Activated CD8-positive, alpha-beta memory T cell treated with anti-CD3 and anti-CD28 coated beads, Interleukin-2, amount 10 ng/mL, durations not matched to agents 7 days and 5 days (primary cell): Measurements from ENCODE around the gene H3-3A. TPM values are rescaled to one million over a fixed set of nuclear protein-coding genes. Genes with fewer than 3 reads are reported as not detected.
"Not testable (repeated sequence)": the region's sequence is repeated elsewhere in the genome, so short reads cannot be mapped to it uniquely, and the experiment has no call there.

Experiments used
- ATAC-seq: fragments of 150-1000 bp; cut with Tn5 transposase; one replicate; pipeline ENCODE4 v1.10.0; 2021; ENCODE audit warnings: moderate library complexity
- CTCF ChIA-PET: fragments of 350-600 bp; sonication (Branson Sonifier 250); formaldehyde crosslinking; loops from one replicate; lab custom pipeline; 2021; ENCODE audit warnings: antibody characterized with exemption; lab: Charles Lee
- DNase-seq: peaks from one replicate; pipeline ENCODE4 v3.0.0-alpha.2; 2020
- H3K27ac Mint-ChIP-seq: one replicate; pipeline ENCODE4 v1.8.0; 2021; ENCODE audit warnings: mild to moderate bottlenecking, mixed read lengths
- H3K27me3 Mint-ChIP-seq: one replicate; pipeline ENCODE4 v1.8.0; 2021; ENCODE audit warnings: mixed read lengths
- H3K36me3 Mint-ChIP-seq: one replicate; pipeline ENCODE4 v1.8.0; 2021; ENCODE audit warnings: mild to moderate bottlenecking, mixed read lengths
- H3K4me1 Mint-ChIP-seq: one replicate; pipeline ENCODE4 v1.8.0; 2021; ENCODE audit warnings: mixed read lengths
- H3K4me3 Mint-ChIP-seq: one replicate; pipeline ENCODE4 v1.8.0; 2021; ENCODE audit warnings: mild to moderate bottlenecking, moderate library complexity, mixed read lengths
- H3K9me3 Mint-ChIP-seq: one replicate; pipeline ENCODE4 v1.8.0; 2022; ENCODE audit warnings: low read depth, mixed read lengths
- total RNA-seq, 2 experiments: library from RNA; stranded (reverse); gene quantifications; one replicate each; pipeline ENCODE4 v1.2.3, GENCODE V29; 2021

H3-3A gene
- total RNA-seq, 2 experiments from 2014 or later, result 384 to 451 TPM

DNA sequence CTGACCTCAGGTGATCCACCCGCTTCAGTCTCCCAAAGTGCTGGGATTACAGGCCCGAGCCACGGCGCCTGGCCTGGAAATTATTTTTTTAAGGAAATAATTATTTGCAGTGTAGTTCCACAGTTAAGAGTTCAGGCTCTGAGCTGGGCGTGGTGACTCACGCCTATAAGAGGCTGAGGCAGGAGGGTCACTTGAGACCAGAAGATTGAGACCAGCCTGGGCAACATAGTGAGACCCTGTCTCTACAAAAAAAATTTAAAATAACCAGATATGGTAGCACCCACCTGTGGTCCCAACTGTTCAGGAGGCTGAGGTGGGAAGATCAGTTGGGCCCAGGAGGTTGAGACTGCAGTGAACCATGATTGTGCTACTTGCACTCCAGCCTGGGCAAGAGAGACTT is 13.9 kb downstream of the H3-3A start:
- H3K9me3 Mint-ChIP-seq, result no peaks in the 10 kb centered on the region
- DNase-seq, result no peak
- peaks cover 7% of the 10 kb centered on the region for H3K27me3 Mint-ChIP-seq
- CTCF ChIA-PET, result interaction anchor here (0.8 to 9.4 kb wide), 3 partner anchors 9 to 49 kb away, joined by 3 to 83 read pairs (median 3); no protein-coding TSS in a partner anchor
- peaks cover 24% of the 10 kb centered on the region for H3K36me3 Mint-ChIP-seq
- no peak overlapping the region for H3K4me3 Mint-ChIP-seq
- no peaks in the 10 kb centered on the region for H3K4me1 Mint-ChIP-seq
- H3K27ac Mint-ChIP-seq, result no peak overlapping the region
- no peak for ATAC-seq

DNA sequence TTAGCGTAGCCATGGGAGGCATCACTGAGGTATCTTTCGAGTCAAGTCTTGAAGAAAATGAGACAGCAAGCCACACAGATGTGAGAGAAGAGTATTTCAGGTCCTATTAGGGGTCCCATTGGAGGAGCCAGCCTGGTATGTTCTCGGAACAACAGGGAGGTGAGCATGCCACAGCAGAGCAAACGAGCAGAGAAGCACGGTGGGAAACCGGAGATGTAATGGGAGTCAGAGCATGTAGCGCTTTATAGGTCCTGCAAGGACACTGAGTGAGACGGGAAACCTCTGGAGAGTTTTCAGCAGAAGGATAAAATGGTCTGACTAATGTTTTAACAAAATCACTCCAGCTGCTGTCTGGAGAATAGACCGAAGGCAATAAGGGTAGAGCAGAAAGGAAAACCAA is 15.9 kb downstream of the H3-3A start:
- Mint-ChIP-seq H3K4me3 (no peak overlapping the region), H3K9me3 (no peaks in the 10 kb centered on the region), H3K36me3 (peaks cover 13% of the 10 kb centered on the region), H3K27me3 (peaks cover 10% of the 10 kb centered on the region), H3K4me1 (peaks cover 6% of the 10 kb centered on the region), H3K27ac (no peak overlapping the region)
- CTCF ChIA-PET, result interaction anchor here (1.5 to 9.4 kb wide), 3 partner anchors 11 to 47 kb away, joined by 3 to 83 read pairs (median 5); partner anchors contain the start of gene H3-3A
- no peak for ATAC-seq
- no peak for DNase-seq

DNA sequence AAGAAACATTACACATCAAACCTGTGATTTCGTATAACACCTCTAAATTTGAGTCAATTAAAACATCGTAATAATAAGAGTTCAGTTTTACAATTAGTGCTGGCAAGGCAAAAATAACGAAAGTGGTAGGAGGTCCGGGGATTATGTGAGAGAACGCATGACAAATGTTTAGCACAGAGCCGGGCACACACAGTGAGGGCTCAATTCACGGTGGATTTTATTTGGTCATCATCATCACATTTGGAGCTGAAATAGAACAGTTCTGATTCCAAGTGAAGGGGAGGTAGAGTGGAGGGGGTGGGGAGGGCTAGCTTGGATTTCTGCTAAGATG is 20.0 kb downstream of the H3-3A start:
- CTCF ChIA-PET, result interaction anchor here (0.5 to 2.5 kb wide), 11 partner anchors 11 to 325 kb away, joined by 3 to 18 read pairs (median 5); partner anchors contain the start of genes LIN9 and PARP1
- no peak for ATAC-seq
- Mint-ChIP-seq H3K4me3 (peak overlapping the region; percentile 75), H3K27ac (no peak overlapping the region), H3K4me1 (peaks cover 9% of the 10 kb centered on the region), H3K9me3 (no peaks in the 10 kb centered on the region), H3K36me3 (no peaks in the 10 kb centered on the region), H3K27me3 (peaks cover 10% of the 10 kb centered on the region)
- DNase-seq, result no peak

DNA sequence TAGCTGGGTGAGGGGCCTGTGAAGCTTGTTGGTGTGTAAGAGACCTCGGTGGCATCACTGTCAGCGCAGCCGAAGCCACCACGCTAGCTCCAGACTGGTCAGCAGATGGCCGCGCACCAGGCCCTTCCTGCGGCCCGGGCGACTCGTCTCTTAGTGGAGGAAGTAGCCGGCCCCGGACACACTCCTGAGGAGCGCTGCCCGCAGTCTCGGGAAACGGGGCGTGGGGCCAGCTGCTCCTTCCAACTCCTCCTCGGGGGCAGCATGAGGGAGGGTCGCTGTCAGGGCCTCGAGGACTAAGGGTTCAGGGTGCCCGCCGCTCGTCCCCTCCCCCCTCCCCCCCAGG is 20.4 kb downstream of the H3-3A start:
- H3K4me1 Mint-ChIP-seq, result peaks cover 9% of the 10 kb centered on the region
- CTCF ChIA-PET, result interaction anchor here (0.5 to 2.5 kb wide), 21 partner anchors 9 to 325 kb away, joined by 3 to 18 read pairs (median 4); partner anchors contain the start of genes H3-3A, LIN9 and PARP1
- DNase-seq (no peak), ATAC-seq (peak; percentile 48)
- no peaks in the 10 kb centered on the region for H3K36me3 Mint-ChIP-seq
- H3K9me3 Mint-ChIP-seq, result no peaks in the 10 kb centered on the region
- peak overlapping the region; percentile 75 for H3K4me3 Mint-ChIP-seq
- no peak overlapping the region for H3K27ac Mint-ChIP-seq
- H3K27me3 Mint-ChIP-seq, result peaks cover 10% of the 10 kb centered on the region

DNA sequence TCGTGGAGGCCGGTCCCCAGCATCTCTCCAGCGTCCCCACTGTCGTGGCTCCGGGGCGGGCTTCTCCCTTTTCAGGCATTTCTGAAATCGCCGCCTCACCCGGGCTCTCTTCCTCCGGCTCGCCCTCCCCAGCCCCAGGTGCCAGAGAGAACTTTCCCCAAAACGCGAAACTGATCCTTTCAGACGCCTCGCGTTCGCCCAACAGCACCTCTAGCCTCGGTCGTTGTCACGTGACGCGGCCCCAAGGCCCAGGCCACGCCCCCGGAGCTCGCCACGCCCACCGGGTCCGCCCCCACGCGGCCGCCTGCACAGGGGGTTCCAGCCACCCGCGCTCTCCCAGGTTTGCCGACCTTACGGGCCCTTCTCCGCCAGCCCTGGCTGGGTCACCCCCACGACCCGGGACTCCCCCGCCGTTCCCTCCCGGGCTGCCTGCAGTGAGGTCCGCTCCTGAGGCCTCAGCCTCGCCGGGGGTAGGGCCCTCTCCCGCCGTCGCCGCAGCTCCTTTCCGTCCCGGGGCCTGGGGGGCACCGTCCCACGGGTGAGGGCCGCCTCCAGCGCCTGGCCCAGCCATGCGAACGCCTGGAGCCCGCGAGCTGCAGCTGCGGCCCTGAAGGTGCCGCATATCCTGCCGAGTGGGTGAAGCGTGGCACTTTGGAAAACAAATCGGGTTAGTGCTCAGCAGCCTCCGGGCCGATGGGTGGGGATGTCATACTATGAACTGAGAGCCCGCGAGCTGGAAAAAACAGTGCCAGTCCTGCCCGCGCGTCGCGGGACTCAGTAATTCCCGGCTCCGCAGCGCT is 21.0 kb downstream of the H3-3A start:
- Mint-ChIP-seq H3K36me3 (no peaks in the 10 kb centered on the region), H3K27me3 (peaks cover 12% of the 10 kb centered on the region), H3K9me3 (no peaks in the 10 kb centered on the region), H3K4me1 (peaks cover 9% of the 10 kb centered on the region), H3K4me3 (peak overlapping the region; percentile 75), H3K27ac (peak overlapping the region; percentile 66)
- peak; percentile 93 for DNase-seq
- ATAC-seq, result peak; percentile 96
- CTCF ChIA-PET, result interaction anchor here (0.6 to 2.5 kb wide), 20 partner anchors 9 to 324 kb away, joined by 3 to 18 read pairs (median 4); partner anchors contain the start of genes H3-3A, LIN9 and PARP1

DNA sequence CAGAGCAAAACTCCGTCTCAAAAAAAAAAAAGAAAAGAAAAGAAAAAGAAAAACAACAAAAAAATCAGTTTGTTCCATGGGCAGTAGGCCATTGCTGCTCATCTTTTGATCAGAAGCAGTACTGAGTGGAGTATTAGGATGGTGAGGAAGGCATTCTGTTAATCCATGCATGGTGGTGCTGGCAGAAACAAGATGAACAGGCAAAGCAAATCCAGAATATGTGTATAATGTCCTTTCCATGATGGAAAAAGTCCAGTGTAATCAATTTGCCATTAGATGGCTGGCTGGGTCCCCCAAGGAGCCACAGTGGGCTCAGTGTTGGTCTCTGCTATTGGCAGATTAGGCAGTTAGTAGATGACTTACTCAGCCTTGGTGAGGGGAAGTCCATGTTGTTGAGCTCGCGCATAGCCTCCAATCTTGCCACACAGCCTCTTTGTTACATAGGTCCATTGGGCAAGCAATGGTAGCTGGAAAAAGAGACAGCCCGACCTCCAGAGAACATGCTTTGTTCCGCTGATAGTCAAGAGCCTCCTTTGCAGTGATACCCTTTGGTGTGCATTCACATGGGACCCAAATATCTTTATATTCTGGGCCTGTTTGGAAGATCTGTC is 23.3 kb downstream of the H3-3A start:
- Mint-ChIP-seq H3K27ac (no peak overlapping the region), H3K4me1 (peaks cover 9% of the 10 kb centered on the region), H3K36me3 (no peaks in the 10 kb centered on the region), H3K27me3 (peaks cover 14% of the 10 kb centered on the region), H3K4me3 (no peak overlapping the region), H3K9me3 (no peaks in the 10 kb centered on the region)
- DNase-seq, result no peak
- ATAC-seq, result no peak
- CTCF ChIA-PET, result no interaction called here

DNA sequence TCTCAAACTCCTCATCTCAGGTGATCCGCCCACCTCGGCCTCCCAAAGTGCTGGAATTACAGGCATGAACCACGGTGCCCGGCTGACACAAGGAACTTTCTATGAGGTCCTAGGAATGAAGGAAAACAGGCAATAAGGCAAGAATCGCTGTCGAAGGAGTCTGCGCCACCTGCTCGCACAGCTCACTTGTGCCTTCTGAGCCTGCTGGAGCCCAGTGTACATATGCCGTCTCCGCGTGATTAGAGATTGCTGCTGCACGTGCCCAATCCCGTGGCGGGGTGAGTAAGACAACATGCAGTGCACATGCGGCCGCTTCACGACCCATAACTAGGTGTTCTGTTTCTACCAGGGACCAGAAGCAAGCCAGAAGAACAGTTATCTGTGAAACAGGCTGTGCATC is 24.3 kb downstream of the H3-3A start:
- no peak for ATAC-seq
- no peak overlapping the region for H3K27ac Mint-ChIP-seq
- no peak overlapping the region for H3K4me3 Mint-ChIP-seq
- peaks cover 9% of the 10 kb centered on the region for H3K4me1 Mint-ChIP-seq
- H3K27me3 Mint-ChIP-seq, result peaks cover 15% of the 10 kb centered on the region
- CTCF ChIA-PET, result no interaction called here
- no peak for DNase-seq
- H3K9me3 Mint-ChIP-seq, result no peaks in the 10 kb centered on the region
- no peaks in the 10 kb centered on the region for H3K36me3 Mint-ChIP-seq

DNA sequence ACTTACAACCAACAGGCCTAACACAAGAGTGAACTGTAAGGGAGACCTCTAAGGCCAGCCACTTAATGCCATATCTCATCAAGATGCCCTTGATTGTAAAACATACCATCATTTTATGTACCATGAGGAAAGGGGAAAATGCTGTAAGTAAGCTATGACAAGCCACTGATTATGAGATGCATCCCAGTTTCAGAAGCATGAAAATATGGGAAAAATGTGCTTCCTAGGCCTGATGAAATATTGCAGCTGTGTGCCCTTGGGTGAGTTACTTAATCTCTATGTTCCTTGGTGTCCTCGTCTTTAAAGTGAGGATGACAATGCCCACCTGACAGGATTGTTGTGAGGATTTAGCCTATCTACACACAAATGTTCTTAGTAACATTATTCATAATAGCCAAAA is 28.9 kb downstream of the H3-3A start:
- no peak for DNase-seq
- ATAC-seq, result no peak
- H3K4me1 Mint-ChIP-seq, result no peaks in the 10 kb centered on the region
- peaks cover 18% of the 10 kb centered on the region for H3K27me3 Mint-ChIP-seq
- CTCF ChIA-PET, result interaction anchor here (0.6 kb wide), 1 partner anchor 17 kb away, joined by 3 read pairs; no protein-coding TSS in a partner anchor
- no peak overlapping the region for H3K4me3 Mint-ChIP-seq
- no peaks in the 10 kb centered on the region for H3K9me3 Mint-ChIP-seq
- no peak overlapping the region for H3K27ac Mint-ChIP-seq
- no peaks in the 10 kb centered on the region for H3K36me3 Mint-ChIP-seq

DNA sequence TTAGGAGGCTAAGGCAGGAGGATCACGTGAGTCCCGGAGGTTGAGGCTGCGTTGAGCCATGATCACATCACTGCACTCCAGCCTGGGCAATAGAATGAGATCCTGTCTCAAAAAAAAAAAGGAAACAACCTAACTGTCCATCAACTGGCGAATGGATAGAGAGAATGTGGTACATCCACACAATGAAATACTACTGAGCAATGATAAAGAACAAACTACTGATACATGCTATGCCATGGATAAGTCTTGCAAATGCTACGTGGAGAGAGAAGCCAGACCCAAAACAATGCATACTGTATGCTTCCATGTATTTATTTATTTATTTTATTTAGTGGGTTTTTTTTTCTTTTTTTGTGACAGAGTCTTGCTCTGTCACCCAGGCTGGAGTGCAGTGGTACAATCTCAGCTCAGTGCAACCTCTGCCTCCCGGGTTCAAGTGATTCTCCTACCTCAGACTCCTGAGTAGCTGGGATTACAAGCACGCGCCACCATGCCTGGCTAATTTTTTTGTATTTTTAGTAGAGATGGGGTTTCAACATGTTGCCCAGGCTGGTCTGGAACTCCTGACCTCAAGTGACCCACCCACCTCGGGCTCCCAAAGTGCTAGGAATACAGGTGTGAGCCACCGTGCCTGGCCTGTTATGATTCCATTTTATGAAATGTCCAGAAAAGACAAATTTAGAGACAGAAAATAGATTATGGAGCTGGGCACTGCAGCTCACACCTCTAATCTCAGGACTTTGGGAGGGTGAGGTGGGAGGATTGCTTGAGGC is 29.7 kb downstream of the H3-3A start:
- not testable (repeated sequence) for H3K4me3 Mint-ChIP-seq, H3K9me3 Mint-ChIP-seq, DNase-seq, H3K36me3 Mint-ChIP-seq, H3K27ac Mint-ChIP-seq, H3K4me1 Mint-ChIP-seq, ATAC-seq
- CTCF ChIA-PET, result interaction anchor here (0.6 to 1.6 kb wide), 4 partner anchors 9 to 27 kb away, joined by 3 to 5 read pairs (median 3); no protein-coding TSS in a partner anchor
- peaks cover 21% of the 10 kb centered on the region for H3K27me3 Mint-ChIP-seq

DNA sequence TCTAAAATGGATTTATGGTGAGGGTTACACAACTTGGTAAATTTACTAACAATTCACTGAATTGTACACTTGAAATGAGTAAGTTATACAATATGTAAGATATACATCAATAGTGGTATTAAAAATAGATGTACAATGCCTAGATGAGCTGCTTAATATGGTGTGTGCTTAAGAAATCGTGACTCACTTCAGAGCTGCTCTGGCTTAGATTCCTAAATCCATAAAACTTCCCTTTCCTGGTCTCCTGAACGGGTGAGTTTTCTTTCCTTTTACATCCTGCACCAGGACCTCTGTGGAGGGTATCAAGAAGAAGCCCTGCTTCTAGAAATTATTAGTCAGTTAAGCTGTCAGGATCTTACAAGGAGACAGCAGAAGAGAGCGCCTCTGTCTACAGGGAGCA is 30.4 kb downstream of the H3-3A start:
- Mint-ChIP-seq H3K27me3 (peaks cover 22% of the 10 kb centered on the region), H3K36me3 (no peaks in the 10 kb centered on the region), H3K4me3 (no peak overlapping the region), H3K4me1 (no peaks in the 10 kb centered on the region), H3K27ac (no peak overlapping the region), H3K9me3 (no peaks in the 10 kb centered on the region)
- CTCF ChIA-PET, result interaction anchor here (0.8 to 1.7 kb wide), 4 partner anchors 8 to 28 kb away, joined by 3 to 7 read pairs (median 4); no protein-coding TSS in a partner anchor
- no peak for DNase-seq
- no peak for ATAC-seq

DNA sequence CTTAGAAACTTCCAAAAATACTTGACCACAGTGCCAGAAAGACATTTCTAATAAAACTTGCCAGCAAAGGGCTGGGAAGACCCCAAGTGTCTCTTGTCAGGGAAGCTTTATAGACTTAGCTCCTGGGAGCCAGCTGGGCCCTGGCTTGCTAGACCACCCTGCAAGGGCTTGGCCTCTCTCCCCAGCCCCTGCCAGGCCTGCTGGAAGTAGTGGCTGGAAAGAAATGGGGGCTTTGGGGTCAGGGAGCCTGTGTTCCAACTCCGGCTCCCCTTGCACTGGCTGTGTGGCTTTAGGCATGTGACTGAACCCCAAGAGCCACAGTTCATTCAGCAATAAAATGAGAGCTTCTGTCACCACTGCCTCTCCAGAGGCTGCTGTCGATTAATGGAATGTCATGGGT is 31.1 kb downstream of the H3-3A start:
- DNase-seq (no peak), ATAC-seq (no peak)
- H3K4me1 Mint-ChIP-seq, result no peaks in the 10 kb centered on the region
- no peaks in the 10 kb centered on the region for H3K9me3 Mint-ChIP-seq
- no peaks in the 10 kb centered on the region for H3K36me3 Mint-ChIP-seq
- H3K27me3 Mint-ChIP-seq, result peaks cover 18% of the 10 kb centered on the region
- CTCF ChIA-PET, result interaction anchor here (0.6 to 1.7 kb wide), 4 partner anchors 9 to 29 kb away, joined by 3 to 7 read pairs (median 4); no protein-coding TSS in a partner anchor
- H3K4me3 Mint-ChIP-seq, result no peak overlapping the region
- H3K27ac Mint-ChIP-seq, result no peak overlapping the region

DNA sequence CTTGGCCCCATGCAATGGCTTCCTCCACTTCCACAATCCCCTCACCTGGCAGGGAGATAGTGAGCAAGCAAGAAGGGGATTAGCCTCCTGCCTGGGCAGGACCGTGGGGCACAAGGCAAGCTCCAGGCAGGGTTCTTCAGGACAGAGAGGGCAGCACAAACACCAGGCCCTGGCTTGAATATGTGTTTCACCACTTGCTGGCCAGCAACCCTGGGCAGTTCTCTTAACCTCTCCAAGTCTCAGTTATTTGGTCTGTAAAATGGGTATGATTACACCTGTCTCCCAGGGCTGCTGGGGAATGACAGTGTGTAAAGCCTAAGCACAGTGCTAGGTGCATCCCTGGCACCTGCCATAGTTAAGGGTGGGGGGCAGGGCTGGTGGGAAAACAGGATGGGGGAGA is 31.9 kb downstream of the H3-3A start:
- no peaks in the 10 kb centered on the region for H3K9me3 Mint-ChIP-seq
- no peak overlapping the region for H3K27ac Mint-ChIP-seq
- no peaks in the 10 kb centered on the region for H3K4me1 Mint-ChIP-seq
- DNase-seq (no peak), ATAC-seq (no peak)
- no peak overlapping the region for H3K4me3 Mint-ChIP-seq
- H3K27me3 Mint-ChIP-seq, result peaks cover 13% of the 10 kb centered on the region
- CTCF ChIA-PET, result interaction anchor here (1.2 to 1.7 kb wide), 2 partner anchors 11 to 15 kb away, joined by 4 to 7 read pairs; no protein-coding TSS in a partner anchor
- H3K36me3 Mint-ChIP-seq, result no peaks in the 10 kb centered on the region

DNA sequence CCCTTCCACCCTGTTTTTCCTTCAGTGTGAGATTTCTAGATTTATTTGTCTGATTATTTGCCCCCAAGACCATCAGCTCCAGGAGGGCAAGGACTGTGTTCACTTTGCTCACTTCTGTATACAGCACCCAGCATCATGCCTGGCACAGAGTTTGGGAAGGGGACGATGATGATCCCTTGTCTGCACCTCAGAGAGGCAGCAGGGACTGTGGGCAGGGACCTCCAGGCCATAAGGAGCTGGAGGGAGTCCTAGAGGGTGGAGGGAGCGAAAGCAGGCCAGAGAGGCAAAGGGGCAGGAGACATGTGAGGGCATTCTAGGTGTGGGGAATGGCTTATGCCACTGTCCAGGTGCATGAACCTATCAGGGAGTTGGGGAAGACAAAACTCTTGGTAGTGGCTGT is 32.8 kb downstream of the H3-3A start:
- no peaks in the 10 kb centered on the region for H3K36me3 Mint-ChIP-seq
- H3K27ac Mint-ChIP-seq, result no peak overlapping the region
- H3K4me1 Mint-ChIP-seq, result peaks cover 6% of the 10 kb centered on the region
- no peaks in the 10 kb centered on the region for H3K9me3 Mint-ChIP-seq
- DNase-seq (no peak), ATAC-seq (no peak)
- H3K27me3 Mint-ChIP-seq, result peaks cover 17% of the 10 kb centered on the region
- H3K4me3 Mint-ChIP-seq, result no peak overlapping the region
- CTCF ChIA-PET, result interaction anchor here (1.9 kb wide), 1 partner anchor 12 kb away, joined by 5 read pairs; no protein-coding TSS in a partner anchor
